Progenitor cell of endocrine pancreas (in vitro differentiated cells): ENCODE measurements around the gene CPN1. TPM values are rescaled to one million over a fixed set of nuclear protein-coding genes. Genes with fewer than 3 reads are reported as not detected.

ENCODE experiments used
- DNase-seq: peaks from one replicate; pipeline ENCODE4 v3.0.0; 2021; ENCODE audit warnings: low spot score; ENCODE audit not compliant: unreplicated experiment
- H3K27ac Mint-ChIP-seq: 2 replicates; pipeline ENCODE4 v1.8.0; 2021; ENCODE audit warnings: mild to moderate bottlenecking, moderate library complexity, mixed read lengths
- H3K27me3 Mint-ChIP-seq: 2 replicates; pipeline ENCODE4 v1.8.0; 2021; ENCODE audit warnings: mixed read lengths
- H3K36me3 Mint-ChIP-seq: 2 replicates; pipeline ENCODE4 v1.8.0; 2022; ENCODE audit warnings: mixed read lengths; ENCODE audit not compliant: insufficient read depth
- H3K4me1 Mint-ChIP-seq: 2 replicates; pipeline ENCODE4 v1.8.0; 2021; ENCODE audit warnings: low read depth, mixed read lengths
- H3K4me3 Mint-ChIP-seq: 2 replicates; pipeline ENCODE4 v1.8.0; 2021; ENCODE audit warnings: low read depth, mild to moderate bottlenecking, moderate library complexity, mixed read lengths
- H3K9me3 Mint-ChIP-seq: 2 replicates; pipeline ENCODE4 v1.8.0; 2021; ENCODE audit warnings: low read depth, mixed read lengths
- total RNA-seq: library from RNA; stranded (reverse); gene quantifications from 2 replicates; pipeline ENCODE4 v1.2.1, GENCODE V29; 2021
- TF ChIP-seq, protein P1 (sequence below): fragments of 200-600 bp; sonication (generic); IDR thresholded peaks from one replicate; pipeline ENCODE4 v1.5.0; 2021; ENCODE audit warnings: antibody characterized with exemption, mild to moderate bottlenecking; ENCODE audit not compliant: unreplicated experiment

The CPN1 gene
- total RNA-seq, 1 donor from 2014 or later: 4.5 TPM

DNA sequence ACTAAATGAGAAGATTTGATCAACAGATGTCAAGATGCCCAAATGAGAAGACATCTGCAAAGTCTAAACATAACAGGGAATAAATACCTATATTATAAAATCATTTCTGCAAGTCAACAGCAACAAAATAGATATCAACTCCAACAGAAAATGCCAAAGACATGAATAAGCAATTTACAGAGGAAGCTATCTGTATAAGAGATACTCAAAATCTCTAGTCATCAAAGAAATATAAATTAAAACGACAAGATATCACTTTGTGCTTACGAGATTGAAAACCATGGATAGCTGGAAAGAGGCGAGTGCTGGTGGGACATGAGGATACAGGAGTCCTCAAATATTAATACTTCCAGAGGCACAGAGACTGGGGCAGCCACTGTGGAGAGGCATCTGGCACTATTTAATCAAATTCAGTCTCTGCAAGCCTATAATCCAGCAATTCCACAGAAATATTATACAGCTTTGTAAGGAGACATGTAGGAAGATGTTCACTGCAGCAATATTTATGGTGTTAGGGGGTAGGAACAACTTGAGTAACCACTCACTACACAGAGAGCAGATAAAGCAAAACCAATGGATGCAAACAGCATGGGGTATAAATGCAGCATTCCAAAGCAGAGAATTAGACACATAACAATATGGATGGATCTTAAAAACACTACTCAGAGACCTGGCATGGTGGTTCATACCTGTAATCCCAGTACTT, 76.7 kb downstream of the CPN1 start:
- H3K27me3 Mint-ChIP-seq: peaks cover 7% of the 10 kb centered on the region
- no peak overlapping the region for H3K27ac Mint-ChIP-seq
- TF ChIP-seq, protein P1, sequence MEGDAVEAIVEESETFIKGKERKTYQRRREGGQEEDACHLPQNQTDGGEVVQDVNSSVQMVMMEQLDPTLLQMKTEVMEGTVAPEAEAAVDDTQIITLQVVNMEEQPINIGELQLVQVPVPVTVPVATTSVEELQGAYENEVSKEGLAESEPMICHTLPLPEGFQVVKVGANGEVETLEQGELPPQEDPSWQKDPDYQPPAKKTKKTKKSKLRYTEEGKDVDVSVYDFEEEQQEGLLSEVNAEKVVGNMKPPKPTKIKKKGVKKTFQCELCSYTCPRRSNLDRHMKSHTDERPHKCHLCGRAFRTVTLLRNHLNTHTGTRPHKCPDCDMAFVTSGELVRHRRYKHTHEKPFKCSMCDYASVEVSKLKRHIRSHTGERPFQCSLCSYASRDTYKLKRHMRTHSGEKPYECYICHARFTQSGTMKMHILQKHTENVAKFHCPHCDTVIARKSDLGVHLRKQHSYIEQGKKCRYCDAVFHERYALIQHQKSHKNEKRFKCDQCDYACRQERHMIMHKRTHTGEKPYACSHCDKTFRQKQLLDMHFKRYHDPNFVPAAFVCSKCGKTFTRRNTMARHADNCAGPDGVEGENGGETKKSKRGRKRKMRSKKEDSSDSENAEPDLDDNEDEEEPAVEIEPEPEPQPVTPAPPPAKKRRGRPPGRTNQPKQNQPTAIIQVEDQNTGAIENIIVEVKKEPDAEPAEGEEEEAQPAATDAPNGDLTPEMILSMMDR: no peak
- no peak for DNase-seq
- no peaks in the 10 kb centered on the region for H3K36me3 Mint-ChIP-seq
- H3K4me1 Mint-ChIP-seq: peaks cover 25% of the 10 kb centered on the region
- peaks cover 4% of the 10 kb centered on the region for H3K9me3 Mint-ChIP-seq
- H3K4me3 Mint-ChIP-seq: no peak overlapping the region

- H3K27me3 Mint-ChIP-seq: no peaks in the 10 kb centered on the region
- H3K36me3 Mint-ChIP-seq: no peaks in the 10 kb centered on the region
- H3K4me3 Mint-ChIP-seq: no peak overlapping the region
- peaks cover 7% of the 10 kb centered on the region for H3K9me3 Mint-ChIP-seq
- no peak for DNase-seq
- peaks cover 16% of the 10 kb centered on the region for H3K4me1 Mint-ChIP-seq
- TF ChIP-seq, protein P1: no peak
- no peak overlapping the region for H3K27ac Mint-ChIP-seq
Observed at GRCh38 chr10:100000109-100000644, 81.5 kb downstream of the CPN1 start.

GRCh38 chr10:99999319-100000108, 82.2 kb downstream of the CPN1 start:
- H3K4me3 Mint-ChIP-seq: no peak overlapping the region
- no peaks in the 10 kb centered on the region for H3K27me3 Mint-ChIP-seq
- H3K27ac Mint-ChIP-seq: peak overlapping the region; percentile 38
- H3K9me3 Mint-ChIP-seq: peaks cover 8% of the 10 kb centered on the region
- DNase-seq: no peak
- H3K4me1 Mint-ChIP-seq: peaks cover 16% of the 10 kb centered on the region
- no peaks in the 10 kb centered on the region for H3K36me3 Mint-ChIP-seq
- TF ChIP-seq, protein P1: no peak

GRCh38 chr10:99998889-99999288, 82.8 kb downstream of the CPN1 start:
- Mint-ChIP-seq H3K27ac (peak overlapping the region; percentile 38), H3K9me3 (peaks cover 8% of the 10 kb centered on the region), H3K4me3 (no peak overlapping the region), H3K27me3 (no peaks in the 10 kb centered on the region), H3K4me1 (peaks cover 16% of the 10 kb centered on the region), H3K36me3 (no peaks in the 10 kb centered on the region)
- DNase-seq: no peak
- TF ChIP-seq, protein P1: no peak
